A204.1 (cell line): Measurements from ENCODE around the gene ATXN10.
"Not testable (repeated sequence)": the region's sequence is repeated elsewhere in the genome, so short reads cannot be mapped to it uniquely, and the experiment has no call there.

ENCODE experiments used
- FAIRE-seq: peaks from 2 replicates; lab custom pipeline; 2012; peaks lifted over from hg19 to GRCh38; lab: Jason Lieb, UNC

Gene ATXN10

DNA sequence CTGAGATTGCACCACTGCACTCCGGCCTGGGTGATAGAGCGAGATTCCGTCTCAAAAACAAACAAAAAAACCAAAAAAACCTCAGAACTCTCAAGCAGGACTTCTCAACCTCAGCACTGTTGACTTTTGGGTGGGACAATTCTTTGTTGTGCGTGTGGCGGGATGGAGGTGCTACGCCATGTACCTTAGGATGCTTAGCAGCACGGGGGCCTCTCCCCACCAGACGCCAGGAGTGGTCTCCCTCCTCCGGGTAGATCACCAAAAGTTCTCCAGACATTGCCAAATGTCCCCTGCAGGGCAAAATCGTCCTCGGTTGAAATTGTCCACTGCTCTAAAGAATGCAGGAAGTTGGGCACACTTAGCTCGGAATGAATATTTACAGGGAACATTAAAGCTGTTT is 26.9 kb upstream of the ATXN10 start:
- FAIRE-seq = no peak

DNA sequence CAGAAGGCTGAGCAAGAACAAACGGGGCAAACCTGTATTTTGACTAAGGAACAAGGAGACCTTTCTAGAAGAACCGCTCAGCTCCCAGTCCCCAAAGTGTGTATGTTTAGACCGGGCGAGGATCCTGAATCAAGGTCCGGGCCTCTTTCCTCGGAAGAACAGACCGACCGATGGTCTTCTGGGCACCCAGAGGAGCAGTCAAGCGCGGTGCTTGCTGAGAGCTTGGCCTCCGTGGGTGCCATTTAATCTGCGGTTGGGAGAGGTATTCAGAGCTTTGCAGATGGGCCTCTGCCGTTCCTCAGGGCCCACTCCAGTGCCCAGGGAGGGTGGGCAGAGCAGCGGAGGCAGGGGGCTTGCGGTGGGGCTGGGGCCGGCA is 26.5 kb upstream of the ATXN10 start:
- no peak for FAIRE-seq

DNA sequence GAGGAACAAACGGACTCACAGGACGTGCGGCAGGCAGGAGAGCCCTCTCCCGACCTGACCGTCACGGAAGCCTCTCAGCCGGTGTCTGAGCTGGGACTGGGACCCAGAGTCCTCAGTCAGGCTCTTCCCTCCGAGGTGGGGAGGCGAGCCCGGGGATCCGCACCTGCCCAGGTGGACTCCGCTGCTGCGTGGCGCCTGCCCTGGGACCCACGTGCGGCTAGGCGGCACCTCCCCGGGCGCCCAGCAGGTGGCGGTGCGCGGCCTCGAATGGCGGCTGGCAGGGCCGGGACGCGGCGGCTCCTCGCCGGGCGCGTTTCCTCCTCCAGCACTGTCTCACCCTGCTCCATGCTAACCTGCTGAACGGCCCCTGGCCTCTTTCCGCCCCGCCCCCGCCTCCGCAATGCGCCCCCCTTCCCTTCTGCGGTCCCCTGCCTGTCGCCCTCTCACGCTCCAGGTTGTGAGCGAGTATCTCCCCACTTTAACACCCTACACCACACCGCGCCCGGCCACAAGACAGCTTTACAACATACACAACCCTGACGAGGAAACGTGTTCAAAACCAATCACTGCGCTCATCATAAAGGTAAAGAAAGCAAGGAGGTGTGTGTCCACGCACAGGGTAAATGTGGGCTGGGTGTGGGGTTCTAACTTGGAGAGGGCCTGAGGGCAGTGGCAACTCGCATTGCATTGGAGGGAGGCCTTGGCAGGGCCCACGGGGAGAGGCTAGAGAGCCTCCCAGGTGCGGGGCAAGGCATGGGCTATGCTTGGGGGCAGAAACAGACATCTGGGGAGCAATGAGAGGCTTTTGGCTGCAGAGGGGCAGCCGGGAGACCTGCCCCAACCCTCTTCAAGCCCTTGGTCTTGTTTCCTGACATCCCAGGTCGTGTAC is 25.9 kb upstream of the ATXN10 start:
- FAIRE-seq = no peak

DNA sequence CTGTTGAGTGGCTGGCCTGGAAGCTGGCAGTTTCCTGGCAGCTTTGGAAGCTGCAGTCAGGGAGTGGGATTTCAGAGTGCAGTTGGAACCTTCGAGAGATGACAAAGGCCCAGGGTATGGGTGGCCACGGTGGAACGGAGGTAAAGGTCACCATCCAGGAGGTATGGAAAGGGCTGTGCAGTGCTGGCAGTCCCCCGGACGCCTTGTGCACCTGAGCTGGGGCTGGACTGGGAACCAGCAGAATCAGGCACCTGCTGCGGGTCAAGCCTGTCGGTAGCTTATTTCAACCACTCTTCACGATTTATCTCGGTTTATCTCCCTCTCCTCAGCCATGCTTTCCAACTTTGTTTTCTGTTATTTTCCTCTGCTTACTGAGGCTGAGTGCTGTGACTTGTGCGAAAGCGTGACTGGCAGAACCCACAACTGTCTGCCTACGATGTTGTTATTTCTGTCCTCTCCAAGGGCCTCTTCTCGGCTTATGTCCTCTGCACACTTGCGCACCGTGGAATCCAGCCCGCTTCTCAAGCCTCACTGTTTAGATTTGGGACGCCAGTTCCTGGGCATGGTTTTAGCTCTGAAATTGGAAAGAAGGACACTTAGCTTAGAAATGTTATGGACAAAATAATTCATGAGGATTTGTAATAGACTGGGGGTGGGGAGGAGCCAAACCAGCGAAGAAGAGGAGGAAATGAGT is 24.0 kb upstream of the ATXN10 start:
- FAIRE-seq = no peak

DNA sequence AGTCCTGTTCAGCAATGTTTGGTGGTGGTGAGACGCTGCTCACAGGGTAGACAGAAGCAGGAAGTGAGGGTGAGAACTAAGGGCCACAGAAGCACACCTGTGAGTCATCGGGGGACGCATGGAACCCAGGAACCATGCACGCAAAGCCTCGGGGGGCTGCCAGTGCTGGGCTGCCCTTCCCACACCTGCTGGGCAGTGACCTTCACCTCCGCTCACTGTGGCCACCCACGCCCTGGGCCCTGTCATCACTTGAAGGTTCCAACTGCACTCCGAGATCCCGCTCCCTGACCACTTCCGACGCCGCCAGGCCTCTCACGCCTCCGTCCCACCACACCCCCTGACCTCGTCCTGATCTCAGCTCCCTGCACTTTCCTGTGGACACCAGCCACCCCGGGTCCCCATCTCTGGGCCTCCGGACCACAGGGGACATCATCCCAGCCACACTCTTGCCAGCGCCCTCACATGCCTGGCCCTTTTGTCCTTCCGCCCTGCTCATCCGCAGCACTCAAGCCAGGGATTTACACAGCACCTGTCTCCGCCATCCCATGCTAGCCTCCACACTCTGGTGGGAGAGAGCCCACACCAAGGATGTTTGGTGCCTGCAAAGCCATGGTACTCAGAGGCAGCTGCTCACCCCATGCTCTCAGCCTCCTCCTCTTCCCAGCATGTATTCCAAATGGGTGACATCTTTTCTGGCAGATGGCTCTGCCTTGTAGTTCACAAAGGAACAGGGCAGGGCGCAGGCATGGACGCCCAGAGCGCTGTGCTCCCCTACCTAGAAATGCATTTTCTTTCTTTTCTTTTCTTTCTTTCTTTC is 23.1 kb upstream of the ATXN10 start:
- no peak for FAIRE-seq

DNA sequence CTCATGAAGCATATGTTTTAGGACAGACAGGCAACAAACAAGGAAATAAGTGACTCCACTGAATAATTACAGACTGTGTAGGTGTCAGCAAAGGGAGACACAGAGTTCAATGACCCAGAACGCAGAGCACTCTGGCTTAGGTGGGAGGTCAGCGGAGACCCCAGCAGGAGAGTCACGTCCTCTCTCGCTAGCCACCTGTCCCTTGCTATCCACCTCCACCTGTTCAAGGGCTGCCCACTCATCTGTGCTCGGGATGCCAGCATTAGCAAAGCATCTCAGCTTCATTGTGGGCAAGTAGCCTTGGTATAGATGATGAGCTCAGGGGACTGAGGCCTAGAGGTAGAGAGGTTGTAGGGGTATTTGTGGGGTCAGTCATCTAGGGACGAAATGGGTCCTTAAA is 21.8 kb upstream of the ATXN10 start:
- no peak for FAIRE-seq

DNA sequence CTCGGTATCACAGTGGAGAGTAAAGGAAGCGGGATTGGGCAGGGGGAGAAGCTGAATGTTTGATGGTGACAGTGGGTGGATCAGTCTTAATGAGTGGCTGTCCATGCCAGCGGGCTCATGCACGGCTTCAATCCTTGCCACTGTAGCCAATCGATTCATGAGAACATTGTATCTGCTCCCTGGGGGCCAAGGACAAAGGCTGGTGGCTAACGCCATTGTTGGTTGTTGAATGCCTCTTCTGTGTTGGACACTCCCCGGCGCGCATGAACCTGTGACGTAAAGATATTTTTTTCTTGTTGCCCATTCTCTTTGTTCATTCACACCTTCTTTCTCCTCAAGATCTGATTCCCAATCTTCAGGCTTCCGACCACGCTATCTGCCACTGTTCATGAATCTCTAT is 20.9 kb upstream of the ATXN10 start:
- no peak for FAIRE-seq

DNA sequence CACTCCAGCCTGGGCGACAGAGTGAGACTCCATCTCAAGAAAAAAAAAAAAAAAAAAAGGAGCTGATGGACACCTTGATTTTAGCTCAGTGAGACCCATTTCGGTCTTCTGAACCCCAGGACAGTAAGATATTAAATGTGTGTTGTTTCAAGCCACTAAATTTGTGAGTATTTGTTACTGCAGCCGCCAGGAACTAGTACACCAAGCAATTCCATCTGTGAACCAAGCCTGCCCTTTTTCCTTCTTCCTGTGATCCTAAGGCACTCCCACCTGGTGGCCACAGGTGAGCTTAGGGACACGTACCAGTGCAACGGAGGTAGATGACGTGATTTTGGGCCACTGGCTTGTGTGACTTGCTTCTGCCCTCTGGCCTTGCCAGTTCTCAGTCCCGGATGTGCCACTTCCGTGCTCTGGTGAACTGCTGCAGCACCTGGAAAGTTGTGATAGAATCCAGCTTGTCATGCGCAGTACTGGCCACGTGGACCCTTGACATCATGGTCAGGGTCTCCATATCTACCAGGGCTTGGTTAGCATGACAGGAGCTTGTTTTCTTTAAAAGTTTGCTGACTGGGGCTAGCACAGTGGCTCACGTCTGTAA is 19.6 kb upstream of the ATXN10 start:
- no peak for FAIRE-seq

DNA sequence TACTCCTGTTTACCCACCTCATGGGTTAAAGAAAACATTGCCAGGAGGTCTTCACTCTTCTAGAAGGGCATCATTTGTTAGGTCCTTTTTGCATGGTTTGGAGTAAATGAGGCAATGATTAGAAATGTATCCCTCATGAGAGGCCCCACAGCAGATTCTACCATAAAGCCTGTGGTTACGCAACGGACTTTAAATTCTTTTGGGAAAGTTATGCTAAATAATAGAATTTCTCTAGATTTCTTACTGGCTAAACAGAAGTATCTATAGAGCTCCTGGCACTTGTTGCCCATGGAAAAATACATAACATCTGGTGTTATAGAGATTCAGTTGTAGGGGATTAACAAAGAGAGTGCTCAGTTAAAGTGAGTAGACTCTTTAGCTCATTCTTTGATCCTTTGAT is 15.1 kb upstream of the ATXN10 start:
- no peak for FAIRE-seq

DNA sequence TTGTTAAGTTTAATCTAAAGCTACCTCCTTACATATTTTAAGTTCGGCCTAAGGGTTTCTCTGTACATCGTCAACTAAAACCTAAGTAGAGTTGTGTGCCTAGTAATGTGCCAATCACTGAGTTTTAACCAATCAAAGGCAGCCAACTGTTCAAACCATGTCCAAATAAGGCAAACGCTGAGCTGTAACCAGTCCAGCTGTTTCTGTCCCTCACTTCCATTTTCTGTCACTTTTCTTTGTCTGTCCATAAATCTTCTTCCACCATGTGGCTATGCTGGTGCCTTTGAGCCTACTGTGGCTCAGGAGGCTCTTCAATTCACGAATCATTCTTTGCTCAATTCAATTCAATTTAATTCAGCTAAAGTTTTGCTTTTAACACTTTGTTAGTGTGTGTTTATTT is 13.9 kb upstream of the ATXN10 start:
- no peak for FAIRE-seq

DNA sequence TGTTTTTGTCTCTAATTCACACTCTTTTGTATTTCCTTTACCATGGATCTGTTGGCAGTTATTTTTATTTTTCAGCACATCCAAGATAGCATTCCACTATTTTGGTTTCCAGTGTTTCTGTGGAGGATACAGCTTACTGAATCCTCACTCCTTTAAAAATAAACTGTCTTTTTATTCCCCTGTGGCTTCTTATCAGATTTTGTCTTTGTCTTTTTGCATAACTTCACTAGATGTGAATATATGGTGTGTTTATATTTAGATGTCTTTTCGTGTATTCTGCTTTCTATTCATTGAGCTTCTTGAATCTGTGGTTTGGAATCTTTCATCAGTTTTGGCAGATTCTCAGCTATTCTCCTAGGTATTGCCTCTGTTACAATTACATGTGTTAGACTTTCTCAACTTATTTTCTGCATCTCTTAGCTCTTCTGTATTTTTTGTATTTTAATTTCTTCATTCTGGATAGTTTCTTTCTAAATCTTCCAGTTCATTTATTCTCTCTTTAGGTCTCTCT is 7.4 kb upstream of the ATXN10 start:
- FAIRE-seq = no peak

DNA sequence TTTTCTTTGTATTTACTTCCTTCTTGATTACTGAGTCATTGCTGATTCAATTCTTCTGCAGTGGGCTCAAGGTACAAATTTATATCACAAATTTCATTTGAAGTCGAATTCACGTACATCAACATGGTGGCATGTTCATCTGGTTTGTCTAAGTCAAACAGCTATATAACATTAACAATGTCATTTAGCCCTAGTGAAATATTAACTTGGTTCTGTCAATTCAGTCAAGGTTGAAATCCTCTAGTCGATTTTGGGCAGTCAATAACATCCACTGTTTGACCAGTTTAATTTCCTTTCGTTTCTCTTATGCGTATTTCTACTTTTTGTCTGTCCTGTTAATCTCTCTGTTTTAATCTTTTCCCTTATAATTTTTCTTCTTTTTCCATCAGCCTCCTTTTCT is 4.1 kb upstream of the ATXN10 start:
- FAIRE-seq = no peak

DNA sequence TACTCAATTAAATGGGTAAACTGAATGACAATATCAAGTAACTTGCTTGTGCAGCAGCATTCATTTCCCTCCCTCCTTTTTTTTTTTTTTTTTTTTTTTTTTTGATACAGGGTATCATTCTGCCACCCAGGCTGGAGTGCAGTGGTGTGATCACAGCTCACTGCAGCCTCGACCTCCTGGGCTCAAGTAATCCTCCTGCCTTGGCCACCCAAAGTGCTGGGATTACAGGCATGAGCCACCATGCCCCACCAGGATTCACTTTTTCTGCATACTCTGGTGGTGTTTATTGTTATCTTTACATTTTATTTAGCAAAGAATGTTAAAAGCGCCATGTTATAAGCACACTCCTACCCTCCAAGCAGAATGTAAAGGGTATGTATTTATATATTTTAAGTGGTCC is 1.3 kb upstream of the ATXN10 start:
- FAIRE-seq = not testable (repeated sequence)

DNA sequence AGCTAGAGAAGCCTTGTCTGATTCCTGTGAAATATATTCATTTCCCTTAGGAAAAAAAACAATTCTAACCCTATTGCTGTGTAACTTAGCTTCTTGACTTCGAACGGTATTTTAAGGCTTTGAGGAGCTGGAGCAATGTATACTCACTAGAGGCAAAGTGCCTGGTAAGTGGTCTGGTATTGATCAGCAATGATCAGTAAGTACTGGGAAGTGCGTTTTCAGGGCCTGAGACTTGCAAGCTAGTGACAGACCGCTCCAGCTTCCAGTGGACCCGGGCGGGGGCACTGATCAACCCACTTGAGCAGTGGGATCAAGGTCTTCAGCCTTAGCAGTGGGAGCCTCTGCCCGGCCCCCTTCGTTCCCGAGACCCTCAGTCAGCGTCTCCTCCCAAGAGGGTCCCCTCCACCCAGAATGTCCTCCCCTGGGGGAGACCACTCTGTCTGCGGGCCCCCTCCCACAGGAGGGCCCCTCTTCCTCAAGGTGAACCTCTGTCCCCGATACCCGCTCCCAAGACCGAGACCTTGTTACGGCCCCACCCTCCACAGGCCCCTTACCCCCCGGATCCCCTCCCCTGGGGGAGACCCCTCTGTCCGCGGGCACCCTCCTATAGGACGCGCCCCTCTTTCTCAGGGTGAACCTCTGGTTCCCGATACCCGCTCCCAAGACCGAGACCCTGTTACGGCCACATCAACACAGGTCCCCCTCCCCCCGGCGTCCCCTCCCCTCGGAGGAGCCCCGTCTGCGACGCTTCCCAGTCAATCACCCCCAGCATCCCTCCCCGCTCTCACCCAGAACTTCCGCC is 452 bp upstream of the ATXN10 start:
- FAIRE-seq = no peak

DNA sequence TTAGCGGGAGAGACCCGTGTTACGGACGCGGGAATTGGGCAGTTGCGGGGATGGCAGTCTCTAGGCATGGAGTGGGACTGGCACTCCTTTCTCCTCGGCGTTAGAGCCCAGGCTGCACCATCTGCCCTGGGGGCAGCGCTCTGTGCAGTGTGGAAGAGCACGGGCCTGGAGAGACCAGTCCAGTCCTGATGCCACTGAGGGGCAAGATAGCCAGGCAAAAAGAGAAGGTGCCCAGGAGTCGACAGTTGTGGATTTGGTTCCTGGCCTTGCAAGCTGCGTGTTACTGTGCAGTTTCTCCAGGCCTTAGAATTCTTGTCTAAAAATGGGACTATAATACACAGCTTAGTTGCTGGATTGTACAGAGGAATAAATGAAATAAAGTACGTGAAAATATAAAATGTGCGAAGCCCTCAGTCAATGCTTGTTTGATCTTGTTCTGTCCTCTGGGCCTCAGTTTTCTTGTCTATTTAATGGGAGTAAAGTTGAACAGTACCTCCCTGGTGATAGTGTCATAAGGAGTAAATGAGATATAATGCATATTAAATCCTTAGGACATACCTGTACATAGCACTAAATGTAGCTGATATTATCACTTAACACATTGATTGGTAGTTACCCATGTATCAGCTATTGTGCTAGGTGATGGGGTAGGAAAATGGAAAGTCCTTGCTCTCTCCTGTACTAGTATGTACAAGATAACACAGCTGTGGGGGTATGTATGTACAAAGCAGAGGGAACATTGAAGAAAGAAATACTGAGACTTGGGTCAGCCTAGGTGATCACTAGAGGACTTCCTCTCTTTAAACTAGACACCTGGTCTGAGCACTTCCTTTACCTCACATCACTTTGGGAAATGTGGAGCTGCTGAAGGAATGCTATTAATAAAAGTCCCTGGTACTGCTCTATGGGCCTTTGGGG is 1.2 kb downstream of the ATXN10 start:
- no peak for FAIRE-seq

DNA sequence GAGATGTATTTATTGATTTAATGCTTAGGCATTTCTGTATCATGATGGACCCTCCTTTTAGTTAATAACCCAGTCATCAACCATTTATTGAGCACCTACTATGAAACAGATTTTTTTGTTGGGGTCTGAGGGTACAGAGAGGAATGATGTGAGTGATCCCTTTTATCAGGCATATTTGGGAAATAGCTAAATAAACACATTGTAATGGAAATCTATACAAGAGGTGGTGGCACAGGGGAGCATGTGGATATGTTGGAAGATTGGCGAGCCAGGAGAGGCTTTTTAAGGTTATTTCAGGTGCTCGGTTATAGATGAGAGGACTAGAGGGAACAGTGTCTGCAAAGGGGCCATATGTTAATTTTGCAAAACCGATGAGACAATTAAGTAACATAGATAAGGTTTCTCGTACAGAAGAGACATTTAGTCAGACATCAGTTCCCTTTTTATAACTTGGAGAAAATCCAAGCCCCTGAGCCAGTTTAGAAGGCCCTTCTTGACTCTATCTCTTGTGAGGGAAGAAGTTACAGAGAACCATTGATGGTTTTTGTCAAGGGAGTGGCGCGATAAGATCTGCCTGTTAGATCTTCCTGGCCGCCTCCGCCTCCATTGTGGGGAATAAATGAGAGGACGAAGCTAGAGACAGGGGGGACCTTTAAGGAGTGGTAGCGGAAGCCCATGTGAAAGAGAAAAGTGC is 2.0 kb downstream of the ATXN10 start:
- FAIRE-seq = no peak

DNA sequence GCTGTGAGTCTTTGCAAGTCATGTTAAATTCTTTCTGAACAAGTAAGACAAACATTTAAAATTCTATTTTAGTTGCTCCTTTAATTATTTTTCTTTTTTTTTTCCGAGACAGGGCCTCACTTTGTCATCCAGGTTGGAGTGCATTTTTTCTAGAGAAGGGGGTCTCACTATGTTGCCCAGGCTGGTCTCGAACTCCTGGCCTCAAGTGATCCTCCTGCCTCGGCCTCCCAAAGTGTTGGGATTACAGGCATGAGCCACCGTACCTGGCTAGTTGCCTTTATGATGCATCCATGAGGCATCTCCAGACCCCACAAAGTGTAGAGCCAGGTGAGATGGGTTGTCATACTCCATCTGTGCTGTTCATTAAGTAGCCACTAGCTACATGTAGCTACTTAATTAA is 4.4 kb downstream of the ATXN10 start:
- FAIRE-seq = no peak

DNA sequence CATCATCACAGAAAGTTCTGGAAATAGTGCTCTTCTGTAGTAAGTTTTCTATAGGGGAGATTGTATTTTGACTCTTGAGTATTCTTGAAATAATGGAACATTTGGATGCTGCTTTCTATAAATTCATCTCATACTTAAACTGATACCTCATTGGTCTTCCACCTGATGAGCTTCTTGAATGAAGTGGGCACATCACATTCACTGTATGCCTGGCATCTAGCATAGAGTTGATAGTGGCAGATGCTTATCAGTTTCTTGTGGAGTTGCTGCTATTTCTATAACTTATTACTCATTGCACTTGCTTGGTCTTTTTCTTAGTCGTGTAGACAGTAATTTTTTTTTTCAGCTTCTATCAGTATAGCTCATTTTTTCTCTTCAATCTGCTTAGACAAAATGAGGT is 5.4 kb downstream of the ATXN10 start:
- FAIRE-seq = no peak

DNA sequence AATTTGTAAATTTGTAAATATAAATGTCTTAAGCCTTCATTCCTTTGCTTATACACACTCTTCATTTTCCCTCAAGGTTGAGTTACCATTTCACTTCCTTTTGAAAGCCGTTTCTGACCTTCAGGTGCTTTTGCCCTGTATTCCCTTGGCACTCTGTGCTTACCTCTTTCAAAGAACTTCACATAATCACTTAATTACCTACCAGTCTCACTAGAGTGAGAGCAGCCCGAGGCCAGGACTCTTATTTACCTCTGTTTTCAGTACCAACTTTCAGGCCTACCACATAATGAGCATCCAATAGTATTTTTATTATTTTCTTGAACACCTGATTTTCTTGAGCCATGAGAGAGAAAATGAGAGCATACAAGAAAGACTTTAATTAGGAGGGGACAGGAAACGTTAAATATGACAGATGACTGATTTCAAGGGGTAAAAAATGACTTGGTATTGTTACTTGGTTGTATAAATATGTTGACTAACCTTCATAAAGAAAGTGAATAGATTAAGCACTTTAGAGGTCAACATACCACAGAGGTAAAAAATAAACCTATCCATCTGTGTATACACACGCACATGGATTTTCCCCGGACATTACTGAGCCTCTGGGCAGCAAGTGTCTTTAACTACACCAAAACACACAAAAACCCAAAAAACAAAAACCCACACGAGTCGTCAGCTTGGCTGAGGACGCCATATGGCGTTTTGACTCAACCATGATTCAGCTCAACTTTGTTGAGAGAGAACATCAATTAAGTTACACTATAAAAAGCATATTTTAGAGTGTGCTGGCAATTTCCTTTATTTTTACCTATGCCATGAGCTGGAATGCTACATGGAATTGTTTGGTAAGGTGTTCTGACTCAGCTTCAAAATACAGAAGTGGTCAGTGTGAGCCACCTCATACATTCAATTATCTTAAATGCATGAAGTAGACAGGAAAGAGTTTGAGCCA is 7.6 kb downstream of the ATXN10 start:
- FAIRE-seq = no peak
